ENCODE data around the gene VPS37B. TPM values are rescaled to one million over a fixed set of nuclear protein-coding genes. Genes with fewer than 3 reads are reported as not detected.
"Not testable (repeated sequence)": the region's sequence is repeated elsewhere in the genome, so short reads cannot be mapped to it uniquely, and the experiment has no call there.

VPS37B gene
- total RNA-seq, 8 experiments from 2014 or later, result 13.0 to 107 (median 21.7) TPM

DNA sequence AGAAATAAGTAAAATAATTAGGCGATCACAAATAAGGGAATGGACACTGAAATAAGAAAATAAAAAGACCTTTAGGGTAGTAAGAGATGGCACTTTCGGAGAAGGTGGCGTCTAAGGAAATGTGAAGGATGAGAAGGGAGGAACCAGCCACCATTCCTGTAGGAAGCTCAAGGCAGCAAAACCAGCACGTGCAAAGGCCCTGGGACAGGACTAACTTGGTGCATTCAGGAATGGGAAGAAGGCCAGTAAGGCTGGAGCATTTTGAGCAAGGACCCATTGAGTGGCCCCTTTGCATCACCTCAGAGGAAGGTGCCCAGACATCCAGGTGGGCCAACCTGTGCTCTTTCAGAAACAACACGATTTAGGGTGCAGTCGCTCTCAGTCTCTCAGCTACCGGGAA, 738 bp upstream of the VPS37B start:
- 78 to 100% (median 93%) methylated on average over 2 to 7 of the region's 7 CpGs for WGBS, 10 experiments
- no peak overlapping the region for H3K4me3 ChIP-seq
- in situ Hi-C loops (cut with MboI; ENCODE audit: low pct_unique_long_range_greater_than_20kb in 2 of 9, low sequenced_read_pairs in 9 of 9, unreplicated experiment in 9 of 9), result no loop called here
- H3K27ac ChIP-seq, result no peak overlapping the region
- H3K4me1 ChIP-seq (replicated peaks in 1 of 2), result peaks cover 19 to 29% of the 10 kb centered on the region in 2 donors
- no peak for ATAC-seq (replicated peaks in 6 of 8)

DNA sequence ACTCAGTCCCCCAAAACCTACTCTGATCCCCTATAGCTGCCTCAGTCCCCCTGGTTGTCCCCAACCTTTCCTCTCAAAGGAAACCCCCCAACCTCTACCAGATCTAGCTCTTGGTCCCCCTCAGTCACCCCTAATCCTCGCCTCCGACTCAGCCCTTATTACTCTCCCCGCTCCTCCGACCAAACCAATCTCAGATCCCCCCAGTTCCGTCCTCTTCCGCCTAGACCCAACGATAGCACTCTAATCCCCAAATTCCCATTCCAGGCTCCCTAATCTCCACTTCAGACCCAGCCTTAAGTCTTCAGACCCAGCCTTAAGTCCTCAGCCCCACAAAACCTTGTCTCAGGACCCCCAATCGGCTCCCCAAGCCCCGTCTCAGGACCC, 612 bp downstream of the VPS37B start:
- ATAC-seq (replicated peaks in 6 of 8), result peak in 7 of 8 experiments; percentile 1 to 33 (median 27)
- in situ Hi-C loops (cut with MboI; ENCODE audit: low pct_unique_long_range_greater_than_20kb in 2 of 9, low sequenced_read_pairs in 9 of 9, unreplicated experiment in 9 of 9), result no loop called here
- peak overlapping the region; percentile 58 to 86 for H3K27ac ChIP-seq
- H3K4me1 ChIP-seq (replicated peaks in 1 of 2), result peaks cover 32 to 42% of the 10 kb centered on the region in 2 donors
- H3K4me3 ChIP-seq, result peak overlapping the region; percentile 52 to 95 (median 91)
- WGBS, 10 experiments, result 0% methylated on average over 1 to 5 of the region's 9 CpGs; no CpG with 5 or more reads in 5 of the 10 experiments

DNA sequence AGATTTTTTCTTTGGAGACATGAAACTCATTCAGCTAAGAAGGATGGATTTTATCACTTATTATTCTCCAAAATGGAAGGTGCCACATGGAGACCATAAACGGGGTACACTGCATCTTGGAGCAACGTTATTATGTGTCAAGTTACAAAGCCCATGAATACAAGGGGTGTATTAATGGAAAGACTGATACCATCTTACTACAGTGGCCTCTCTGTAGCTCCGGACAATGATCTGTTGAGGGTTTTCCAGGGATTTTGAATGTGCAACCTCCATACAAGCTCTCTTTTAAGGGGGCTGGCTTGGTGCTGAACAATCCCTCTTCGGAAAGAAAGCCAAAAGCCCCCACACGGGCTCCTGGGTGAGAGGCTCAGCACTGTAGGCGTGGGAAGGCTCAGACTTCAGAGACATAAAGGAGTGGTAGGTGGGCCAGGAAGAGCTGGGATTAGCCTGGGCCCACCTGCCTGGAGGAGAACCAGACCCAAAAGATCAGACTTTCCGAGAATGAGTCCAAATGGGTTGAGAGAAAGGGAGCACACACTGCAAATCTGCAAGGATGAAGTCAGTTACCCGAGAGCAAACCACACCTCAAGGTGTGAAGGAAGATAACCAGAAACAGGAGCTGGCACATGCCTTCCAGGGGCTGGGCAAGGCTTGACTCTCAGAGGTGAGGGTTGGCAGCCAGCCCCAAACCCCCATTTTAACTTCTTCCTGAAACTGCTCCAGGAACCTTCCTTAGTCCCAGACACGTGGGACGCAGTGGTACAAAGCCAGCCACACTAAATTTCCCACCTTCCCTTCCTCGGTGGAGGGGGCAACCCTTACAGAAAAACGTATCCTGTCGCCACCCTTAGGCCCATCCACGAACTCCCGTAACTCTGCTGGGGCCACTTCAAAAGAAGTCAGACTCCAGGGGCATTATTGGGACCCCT, 1.5 kb downstream of the VPS37B start:
- in situ Hi-C loops (cut with MboI; ENCODE audit: low pct_unique_long_range_greater_than_20kb in 2 of 9, low sequenced_read_pairs in 9 of 9, unreplicated experiment in 9 of 9), result no loop called here
- H3K27ac ChIP-seq, result peak overlapping the region in 1 of 2 donors; percentile 14
- WGBS, 10 experiments, result 0 to 100% (median 26%) methylated on average over 1 to 8 of the region's 15 CpGs
- peak in 2 of 8 experiments; percentile 4 to 6 for ATAC-seq (replicated peaks in 6 of 8)
- H3K4me1 ChIP-seq (replicated peaks in 1 of 2), result peaks cover 35 to 49% of the 10 kb centered on the region in 2 donors
- peak overlapping the region; percentile 52 to 95 (median 91) for H3K4me3 ChIP-seq

DNA sequence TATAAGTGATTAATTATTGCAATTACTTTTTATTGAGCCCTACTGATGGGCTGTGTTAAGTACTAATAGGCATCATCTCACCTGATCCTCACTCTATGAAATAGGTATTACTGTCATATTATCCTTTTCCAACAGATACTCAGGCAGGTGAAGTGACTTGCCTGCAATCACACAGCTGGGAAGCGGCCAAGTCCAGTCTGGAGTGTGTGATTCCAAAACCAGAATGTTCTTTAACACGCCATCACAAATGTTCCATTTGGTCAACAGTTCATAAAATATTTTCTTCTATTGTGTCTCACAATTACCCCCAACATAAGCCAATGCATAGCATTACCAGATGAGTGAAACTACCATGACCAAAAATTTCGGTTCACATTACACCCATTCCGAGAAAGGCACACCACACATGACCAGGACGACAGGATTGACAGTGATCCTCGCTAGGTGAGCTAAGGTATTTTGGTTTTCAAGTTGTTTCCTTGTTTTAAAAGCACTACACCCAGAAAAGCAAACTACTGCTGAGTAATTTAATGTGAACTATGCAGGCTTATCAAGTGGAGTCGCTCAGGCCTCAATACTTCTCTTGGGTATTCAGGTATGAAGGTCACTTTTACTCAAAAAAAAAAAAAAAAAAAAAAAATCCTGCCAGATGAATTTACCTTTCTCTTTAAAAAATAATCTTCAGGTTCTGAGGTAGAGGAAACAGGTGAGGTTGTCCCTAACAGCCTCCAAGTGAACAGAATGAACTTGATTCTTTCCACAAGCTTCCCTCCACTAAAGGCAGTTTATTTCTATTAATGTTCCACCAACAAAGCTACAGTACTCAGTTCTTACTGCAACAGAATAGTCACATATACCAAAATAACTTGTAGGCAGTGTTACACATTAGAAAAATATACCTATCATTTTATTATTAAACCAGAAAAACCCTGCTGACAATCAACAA, 2.4 kb downstream of the VPS37B start:
- no peak for ATAC-seq (replicated peaks in 6 of 8)
- peak overlapping the region; percentile 52 to 95 (median 91) for H3K4me3 ChIP-seq
- in situ Hi-C loops (cut with MboI; ENCODE audit: low pct_unique_long_range_greater_than_20kb in 2 of 9, low sequenced_read_pairs in 9 of 9, unreplicated experiment in 9 of 9), result no loop called here
- H3K27ac ChIP-seq, result no peak overlapping the region
- 87 to 100% (median 94%) methylated on average over 1 to 7 of the region's 7 CpGs; no CpG with 5 or more reads in 1 of the 10 experiments for WGBS, 10 experiments
- peaks cover 41 to 55% of the 10 kb centered on the region in 2 donors for H3K4me1 ChIP-seq (replicated peaks in 1 of 2)

DNA sequence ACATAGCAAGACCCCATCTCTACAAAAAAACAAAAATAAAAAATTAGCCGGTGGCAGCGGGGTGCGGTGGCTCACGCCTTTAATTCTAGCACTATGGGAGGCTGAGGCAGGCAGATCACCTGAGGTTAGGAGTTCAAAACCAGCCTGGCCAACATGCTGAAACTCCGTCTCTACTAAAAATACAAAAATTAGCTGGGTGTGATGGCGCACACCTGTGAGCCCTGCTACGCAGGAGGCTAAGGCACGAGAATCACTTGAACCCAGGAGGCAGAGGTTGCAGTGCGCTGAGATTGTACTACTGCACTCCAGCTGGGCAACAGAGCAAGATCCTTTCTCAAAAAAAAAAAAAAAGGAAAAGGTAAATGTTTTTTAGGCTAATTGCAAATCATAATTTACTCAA, 3.2 kb downstream of the VPS37B start:
- peaks cover 47 to 62% of the 10 kb centered on the region in 2 donors for H3K4me1 ChIP-seq (replicated peaks in 1 of 2)
- ATAC-seq (replicated peaks in 6 of 8); H3K4me3 ChIP-seq; in situ Hi-C loops (cut with MboI; ENCODE audit: low pct_unique_long_range_greater_than_20kb in 2 of 9, low sequenced_read_pairs in 9 of 9, unreplicated experiment in 9 of 9): not testable (repeated sequence)
- WGBS, 10 experiments, result 80 to 100% (median 98%) methylated on average over 1 to 6 of the region's 9 CpGs; no CpG with 5 or more reads in 1 of the 10 experiments
- peak overlapping the region in 1 of 2 donors; percentile 31 for H3K27ac ChIP-seq

DNA sequence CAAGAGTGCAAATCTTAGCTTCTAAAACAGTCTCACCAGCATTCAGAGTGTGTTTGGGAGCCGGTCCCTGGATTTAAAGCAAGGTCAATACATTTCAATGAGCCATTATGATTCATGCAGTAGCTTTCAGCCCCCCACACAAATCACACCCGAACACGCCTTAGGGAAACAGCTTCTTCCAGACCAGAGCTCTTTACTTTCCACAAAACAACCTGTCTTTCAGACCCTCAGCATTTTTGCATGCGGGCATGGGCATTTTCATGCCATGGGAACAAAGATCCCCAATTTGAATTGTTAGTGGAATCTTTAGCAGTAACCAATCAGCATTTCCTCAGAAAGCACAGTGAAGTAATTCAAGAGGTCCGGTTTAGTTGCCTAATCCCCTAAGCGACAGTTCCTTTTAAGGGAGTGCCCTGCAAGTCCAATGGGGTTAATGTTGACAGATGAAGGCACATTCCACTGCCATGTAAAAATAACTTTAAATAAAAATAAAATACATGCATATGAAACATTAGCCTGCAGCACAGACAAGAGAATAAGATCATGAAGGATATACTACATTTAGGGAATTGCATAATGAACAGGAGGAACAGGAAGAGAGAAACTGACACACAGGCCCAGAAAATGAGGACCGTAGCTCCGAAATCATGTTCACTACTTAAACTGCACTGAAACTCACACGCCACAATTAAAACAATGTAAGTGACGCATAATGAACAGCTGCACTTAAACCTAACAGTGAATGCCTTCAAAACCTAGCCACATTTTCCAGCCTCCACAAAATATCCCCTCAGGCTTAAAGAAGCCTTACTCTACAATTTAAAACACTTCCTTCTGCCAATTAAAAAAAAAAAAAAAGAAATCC, 4.0 kb downstream of the VPS37B start:
- H3K27ac ChIP-seq, result peak overlapping the region; percentile 7 to 50
- ATAC-seq (replicated peaks in 6 of 8), result peak; percentile 40 to 73 (median 50)
- H3K4me3 ChIP-seq, result peak overlapping the region in 3 of 5 donors; percentile 7 to 14 (median 11)
- in situ Hi-C loops (cut with MboI; ENCODE audit: low pct_unique_long_range_greater_than_20kb in 2 of 9, low sequenced_read_pairs in 9 of 9, unreplicated experiment in 9 of 9), result no loop called here
- WGBS, 10 experiments, result 0 to 36% (median 3%) methylated on average over 1 to 10 of the region's 10 CpGs
- peaks cover 55 to 67% of the 10 kb centered on the region in 2 donors for H3K4me1 ChIP-seq (replicated peaks in 1 of 2)

DNA sequence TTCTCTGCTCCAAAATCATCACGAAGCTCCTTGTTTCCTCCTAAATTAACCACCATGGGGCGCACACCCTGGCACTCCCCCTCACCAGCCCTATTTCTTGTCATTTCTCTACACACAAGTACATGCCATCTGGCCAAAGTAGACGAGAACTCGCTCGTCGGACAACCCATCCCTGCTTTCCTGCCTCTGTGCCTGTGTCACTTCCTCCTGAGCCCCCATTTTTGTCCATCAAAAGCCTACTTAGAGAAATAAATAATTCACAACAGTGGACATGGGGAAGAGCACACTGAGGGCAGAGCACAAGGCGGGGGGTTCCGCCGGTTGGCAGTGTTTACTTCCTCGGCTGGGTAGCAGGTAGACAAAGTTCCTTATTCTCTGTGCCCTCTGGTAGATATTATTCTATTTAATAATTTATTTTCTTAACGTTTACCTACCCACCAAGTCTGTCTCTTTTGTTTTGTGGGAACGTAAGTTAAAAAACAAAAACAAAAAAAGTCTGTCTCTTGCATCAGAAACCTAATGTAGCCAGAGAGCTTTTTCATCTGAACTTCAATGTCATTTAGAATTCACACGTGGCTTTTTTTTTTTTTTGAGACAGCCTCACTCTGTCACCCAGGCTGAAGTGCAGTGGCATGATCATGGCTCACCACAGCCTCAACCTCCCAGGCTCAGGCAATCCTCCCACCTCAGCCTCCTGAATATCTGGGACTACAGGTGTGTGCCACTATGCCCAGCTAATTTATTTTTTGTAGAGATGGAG, 6.0 kb downstream of the VPS37B start:
- WGBS, 10 experiments, result 40 to 88% (median 77%) methylated on average over 1 to 13 of the region's 13 CpGs; no CpG with 5 or more reads in 1 of the 10 experiments
- peaks cover 55 to 69% of the 10 kb centered on the region in 2 donors for H3K4me1 ChIP-seq (replicated peaks in 1 of 2)

DNA sequence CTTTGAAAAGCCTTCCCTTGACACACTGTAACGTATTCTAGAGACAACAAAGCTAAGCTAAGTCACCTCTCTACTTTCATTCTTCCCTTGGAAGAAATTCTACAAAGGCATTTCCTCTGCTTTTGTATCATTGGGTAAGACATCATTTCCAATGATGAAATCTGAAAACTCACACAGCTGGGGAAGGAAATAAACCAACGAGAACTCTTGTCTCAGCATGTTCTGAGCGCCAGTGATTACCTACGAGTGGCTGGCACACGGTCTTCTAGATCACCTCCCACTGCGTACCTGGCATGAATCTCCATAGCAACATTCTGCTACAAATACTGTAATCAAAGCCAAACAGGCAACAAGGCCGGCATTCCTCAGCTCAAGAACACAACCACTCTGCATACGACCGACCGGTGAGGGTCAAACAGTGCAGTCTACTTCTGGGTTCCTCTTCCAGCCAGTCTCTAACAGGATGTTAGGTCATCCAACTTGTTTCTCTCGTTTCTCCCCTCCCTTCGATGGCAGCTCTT, 7.6 kb downstream of the VPS37B start:
- Histone ChIP-seq H3K27ac (peak overlapping the region in 1 of 2 donors; percentile 22), H3K4me1 (replicated peaks in 1 of 2) (peaks cover 43 to 55% of the 10 kb centered on the region in 2 donors), H3K4me3 (no peak overlapping the region)
- peak; percentile 6 to 44 (median 34) for ATAC-seq (replicated peaks in 6 of 8)
- 67 to 100% (median 81%) methylated on average over 1 to 7 of the region's 12 CpGs; no CpG with 5 or more reads in 1 of the 10 experiments for whole genome bisulfite sequencing, 10 experiments
- in situ Hi-C loops (cut with MboI; ENCODE audit: low pct_unique_long_range_greater_than_20kb in 2 of 9, low sequenced_read_pairs in 9 of 9, unreplicated experiment in 9 of 9), result no loop called here

More for the DNA sequence above, 6.0 kb downstream of the VPS37B start:
- no peak overlapping the region for H3K27ac ChIP-seq
- in situ Hi-C loops (cut with MboI; ENCODE audit: low pct_unique_long_range_greater_than_20kb in 2 of 9, low sequenced_read_pairs in 9 of 9, unreplicated experiment in 9 of 9), result no loop called here
- H3K4me3 ChIP-seq, result no peak overlapping the region
- no peak for ATAC-seq (replicated peaks in 6 of 8)

DNA sequence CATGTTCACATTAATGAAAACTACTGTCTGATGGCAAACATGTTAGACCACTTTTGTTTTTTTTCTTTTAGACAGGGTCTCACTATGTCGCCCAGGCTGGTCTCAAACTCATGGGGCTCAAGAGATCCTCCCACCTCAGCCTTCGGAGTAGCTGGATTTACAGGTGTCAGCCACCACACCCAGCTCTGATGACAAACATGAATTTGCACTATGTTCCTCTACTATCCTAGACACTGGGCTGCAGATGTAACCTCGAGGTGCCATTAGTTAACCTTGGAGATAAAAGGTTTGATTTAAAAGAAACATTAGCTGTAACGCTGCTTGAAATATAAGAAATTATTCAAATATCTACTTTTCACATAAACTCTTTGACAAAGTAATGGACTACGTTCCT, 8.1 kb downstream of the VPS37B start:
- 67 to 100% (median 84%) methylated on average over 2 to 5 of the region's 5 CpGs; no CpG with 5 or more reads in 2 of the 10 experiments for WGBS, 10 experiments
- no peak overlapping the region for H3K4me3 ChIP-seq
- H3K4me1 ChIP-seq (replicated peaks in 1 of 2), result peaks cover 42 to 51% of the 10 kb centered on the region in 2 donors
- in situ Hi-C loops (cut with MboI; ENCODE audit: low pct_unique_long_range_greater_than_20kb in 2 of 9, low sequenced_read_pairs in 9 of 9, unreplicated experiment in 9 of 9), result no loop called here
- ATAC-seq (replicated peaks in 6 of 8), result no peak
- H3K27ac ChIP-seq, result no peak overlapping the region

DNA sequence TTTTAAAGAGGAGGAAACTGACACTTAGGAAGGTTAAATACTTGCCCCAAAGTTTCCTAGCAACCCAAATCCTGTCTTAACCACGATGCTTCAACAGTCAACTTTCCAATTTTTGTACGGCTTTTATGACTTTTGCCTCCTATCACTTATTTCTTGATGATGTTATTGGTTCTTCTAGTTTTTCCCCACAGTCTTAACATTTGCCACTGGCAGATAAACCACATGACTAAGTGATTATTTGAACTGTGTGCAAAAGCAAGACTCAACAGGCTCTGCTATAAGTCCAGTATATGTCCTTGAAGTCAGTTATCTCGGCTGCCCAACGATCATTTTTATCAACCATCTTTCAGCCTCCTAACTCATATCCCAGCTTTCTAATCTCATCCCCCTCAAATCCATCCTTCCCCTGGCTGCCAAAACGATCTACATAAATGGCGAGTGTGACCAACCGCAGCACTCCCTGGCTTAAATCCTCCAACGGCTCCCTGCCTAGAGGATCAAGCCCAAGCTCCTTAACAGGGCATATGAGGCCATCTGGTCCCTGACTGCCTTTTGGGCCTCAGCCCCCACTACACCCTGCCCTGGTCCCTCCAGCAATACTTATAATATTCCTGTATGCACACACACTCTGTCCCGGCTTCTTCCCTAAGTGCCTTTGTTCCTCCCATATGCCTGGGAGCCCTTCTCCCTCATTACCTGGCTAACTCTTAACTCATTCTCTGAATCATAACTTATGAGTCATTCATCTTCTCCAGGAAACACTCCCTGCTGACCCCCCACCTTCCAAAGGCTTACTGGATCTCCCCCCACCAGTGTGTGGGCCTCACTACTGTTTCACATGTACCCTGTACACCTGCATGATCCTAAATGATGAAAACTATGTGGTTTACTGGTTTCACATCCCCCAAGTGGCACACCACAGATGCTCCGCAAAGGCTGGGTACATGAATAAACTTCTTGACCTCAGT, 8.8 kb downstream of the VPS37B start:
- H3K4me1 ChIP-seq (replicated peaks in 1 of 2), result peaks cover 39 to 45% of the 10 kb centered on the region in 2 donors
- H3K27ac ChIP-seq, result no peak overlapping the region
- WGBS, 10 experiments, result 62 to 93% (median 80%) methylated on average over 1 to 9 of the region's 10 CpGs
- H3K4me3 ChIP-seq, result no peak overlapping the region
- ATAC-seq (replicated peaks in 6 of 8), result peak in 7 of 8 experiments; percentile 10 to 68 (median 34)
- in situ Hi-C loops (cut with MboI; ENCODE audit: low pct_unique_long_range_greater_than_20kb in 2 of 9, low sequenced_read_pairs in 9 of 9, unreplicated experiment in 9 of 9), result no loop called here

Measured in motor neuron (in vitro differentiated cells).